B cell (primary cell): ENCODE results near the gene LRFN5. TPM values are rescaled to one million over a fixed set of nuclear protein-coding genes. Genes with fewer than 3 reads are reported as not detected.

Source experiments
- ATAC-seq: fragments of 200-7000 bp; cut with Tn5 transposase; one replicate; pipeline ENCODE4 v1.10.0; 2021; ENCODE audit warnings: low read depth, mild to moderate bottlenecking, moderate number of reproducible peaks, moderate library complexity
- CTCF ChIA-PET: fragments of 350-600 bp; sonication (Branson Sonifier 250); formaldehyde crosslinking; loops from one replicate; lab custom pipeline; 2021; ENCODE audit warnings: antibody characterized with exemption, inconsistent platforms; lab: Charles Lee
- POLR2A ChIA-PET: fragments of 350-600 bp; sonication (Branson Sonifier 250); formaldehyde crosslinking; loops from one replicate; lab custom pipeline; 2021; ENCODE audit warnings: antibody characterized with exemption; lab: Charles Lee
- DNase-seq: peaks from one replicate; pipeline ENCODE4 v3.0.0; 2013
- H2AFZ ChIP-seq: 2 replicates; pipeline ENCODE4 v1.6.1; 2012; ENCODE audit warnings: mild to moderate bottlenecking, low read depth, low read length; ENCODE audit not compliant: insufficient read depth, poor library complexity, severe bottlenecking
- H3K27ac ChIP-seq, 2 donors: 1 replicate in 1 of 2; 2 replicates in 1 of 2; pipeline ENCODE4 v1.5.1; 2012 to 2013; ENCODE audit warnings: low read length in 2 of 2, mild to moderate bottlenecking in 2 of 2, moderate library complexity in 1 of 2
- H3K27me3 ChIP-seq, 4 experiments: fragments of 200-600 bp in 1 of 4; sonication (generic) in 1 of 4; replicated peaks in 1 of 4; 1 replicate in 2 of 4; 2 replicates in 2 of 4; pipeline versions ENCODE4 v1.6.1 to v1.7.0; 2013 to 2016; ENCODE audit warnings: low read length in 3 of 4, mild to moderate bottlenecking in 2 of 4, mixed read lengths in 1 of 4, moderate library complexity in 1 of 4; ENCODE audit not compliant: insufficient read depth in 4 of 4, control insufficient read depth in 3 of 4; ENCODE audit errors: control extremely low read depth in 1 of 4
- H3K36me3 ChIP-seq, 2 experiments: replicated peaks in 1 of 2; 1 replicate in 1 of 2; 2 replicates in 1 of 2; pipeline versions ENCODE4 v1.6.1 to v1.7.1; 2013; ENCODE audit warnings: low read length in 1 of 2; ENCODE audit not compliant: insufficient read depth in 2 of 2, control insufficient read depth in 1 of 2; ENCODE audit errors: control extremely low read depth in 1 of 2, extremely low read depth in 1 of 2
- H3K4me1 ChIP-seq, 2 donors: fragments of 200-600 bp in 1 of 2; sonication (generic) in 1 of 2; 1 replicate in 1 of 2; 2 replicates in 1 of 2; pipeline versions ENCODE4 v1.5.1 to v1.6.1; 2013 to 2017; ENCODE audit warnings: low read length in 2 of 2; ENCODE audit not compliant: control insufficient read depth in 2 of 2, insufficient read depth in 2 of 2
- H3K4me2 ChIP-seq: replicated peaks from 2 replicates; pipeline ENCODE3; 2012; ENCODE audit warnings: mild to moderate bottlenecking, low read depth, low read length; ENCODE audit not compliant: poor library complexity, severe bottlenecking
- H3K4me3 ChIP-seq, 5 experiments: fragments of 200-600 bp in 1 of 5; sonication (generic) in 1 of 5; 1 replicate in 3 of 5; 2 replicates in 2 of 5; pipeline versions ENCODE4 v1.5.1 to v1.7.0; 2011 to 2016; ENCODE audit warnings: low read length in 4 of 5, mild to moderate bottlenecking in 4 of 5, low read depth in 2 of 5, control low read depth in 1 of 5, moderate library complexity in 1 of 5; ENCODE audit not compliant: insufficient read depth in 1 of 5; ENCODE audit errors: control extremely low read depth in 1 of 5, extremely low read depth in 1 of 5
- H3K79me2 ChIP-seq: fragments of 200-600 bp; sonication (generic); one replicate; pipeline ENCODE4 v1.6.0; 2016; ENCODE audit warnings: low read length; ENCODE audit not compliant: control insufficient read depth, insufficient read depth
- H3K9ac ChIP-seq: fragments of 200-600 bp; sonication (generic); 2 replicates; pipeline ENCODE4 v1.6.1; 2017; ENCODE audit warnings: mild to moderate bottlenecking, low read length, moderate library complexity
- H3K9me3 ChIP-seq, 3 donors: one replicate each; pipeline versions ENCODE4 v1.6.1 to v1.7.1; 2013; ENCODE audit warnings: low read length in 2 of 3; ENCODE audit not compliant: control insufficient read depth in 2 of 3, insufficient read depth in 1 of 3; ENCODE audit errors: control extremely low read depth in 1 of 3
- H4K20me1 ChIP-seq: 2 replicates; pipeline ENCODE4 v1.6.0; 2012; ENCODE audit warnings: mild to moderate bottlenecking, low read length; ENCODE audit not compliant: insufficient read depth, control insufficient read depth, poor library complexity, severe bottlenecking
- H3K27ac Mint-ChIP-seq: one replicate; pipeline ENCODE4 v1.8.0; 2021; ENCODE audit warnings: mixed read lengths
- H3K27me3 Mint-ChIP-seq: one replicate; pipeline ENCODE4 v1.8.0; 2021; ENCODE audit warnings: mixed read lengths
- H3K4me1 Mint-ChIP-seq: one replicate; pipeline ENCODE4 v1.8.0; 2021; ENCODE audit warnings: mixed read lengths
- H3K4me3 Mint-ChIP-seq: one replicate; pipeline ENCODE4 v1.8.0; 2021; ENCODE audit warnings: mixed read lengths
- H3K9me3 Mint-ChIP-seq: one replicate; pipeline ENCODE4 v1.8.0; 2022; ENCODE audit warnings: mixed read lengths; ENCODE audit not compliant: insufficient read depth
- CTCF ChIP-seq: fragments of 200-600 bp; IDR thresholded peaks from one replicate; pipeline ENCODE4 v1.8.0; 2022; ENCODE audit warnings: antibody characterized with exemption, mild to moderate bottlenecking
- EZH2 ChIP-seq: IDR thresholded peaks from 2 replicates; pipeline ENCODE4 v1.6.1; 2012; ENCODE audit warnings: borderline replicate concordance, low read depth, mild to moderate bottlenecking, moderate library complexity, low read length; ENCODE audit not compliant: insufficient read depth, poor library complexity, severe bottlenecking
- WGBS: methylation state at CpG from one replicate; pipeline ENCODE4 v1.1.5; 2013; ENCODE audit warnings: missing lambda C conversion rate; ENCODE audit not compliant: insufficient coverage; 5-methylcytosine and 5-hydroxymethylcytosine counted together
- intact Hi-C: fragments of 100-400 bp; cut with micrococcal nuclease; formaldehyde crosslinking; loops from one replicate; pipeline ENCODE4 v1.10.0; 2022
- polyA plus RNA-seq: library from polyadenylated mRNA; depleted of rRNA; stranded (reverse); fragments of >200 nt; gene quantifications from 2 replicates; pipeline ENCODE4 v1.2.3, GENCODE V29; 2012
- total RNA-seq, 2 donors: library from RNA; stranded (reverse); fragments of 120-200 nt in 1 of 2; gene quantifications; 1 replicate in 1 of 2; 2 replicates in 1 of 2; pipeline versions ENCODE4 v1.2.3 to v1.2.4, GENCODE V29; 2013 to 2022

Gene LRFN5
- total and polyA plus RNA-seq, 2 donors (not counting 1 experiment from before 2014, with no cell fraction given), result 0.30 TPM; not detected in 1

GRCh38 chr14:41623736-41624135 lies 17.1 kb downstream of the LRFN5 start:
- Histone ChIP-seq H3K9me3 (no peaks in the 10 kb centered on the region), H3K9ac (no peak overlapping the region), H3K27me3 (no peaks in the 10 kb centered on the region), H4K20me1 (no peaks in the 10 kb centered on the region), H3K36me3 (no peaks in the 10 kb centered on the region), H3K4me2 (no peak overlapping the region), H3K4me1 (no peaks in the 10 kb centered on the region), H3K4me3 (no peak overlapping the region), H2AFZ (no peak overlapping the region), H3K27ac (no peak overlapping the region), H3K79me2 (no peaks in the 10 kb centered on the region)
- Mint-ChIP-seq H3K4me3 (no peak overlapping the region), H3K9me3 (no peaks in the 10 kb centered on the region), H3K27ac (no peak overlapping the region), H3K4me1 (no peaks in the 10 kb centered on the region), H3K27me3 (no peaks in the 10 kb centered on the region)
- ChIA-PET CTCF (no interaction called here), POLR2A (no interaction called here)
- TF ChIP-seq CTCF (no peak), EZH2 (no peak)
- ATAC-seq, result no peak
- no peak for DNase-seq
- WGBS, result no CpG with 5 or more reads among the region's 1 CpG
- intact Hi-C loops, result no loop called here

GRCh38 chr14:41629876-41630275 lies 23.2 kb downstream of the LRFN5 start:
- H4K20me1 ChIP-seq, result no peaks in the 10 kb centered on the region
- no peak for ATAC-seq
- no peak overlapping the region for H2AFZ ChIP-seq
- no peak overlapping the region for H3K9ac ChIP-seq
- Mint-ChIP-seq H3K27me3 (no peaks in the 10 kb centered on the region), H3K9me3 (no peaks in the 10 kb centered on the region), H3K27ac (no peak overlapping the region), H3K4me3 (no peak overlapping the region), H3K4me1 (no peaks in the 10 kb centered on the region)
- CTCF ChIA-PET, result no interaction called here
- no CpG with 5 or more reads among the region's 1 CpG for WGBS
- H3K4me3 ChIP-seq, result no peak overlapping the region
- TF ChIP-seq CTCF, result no peak
- no peak for TF ChIP-seq EZH2
- no peaks in the 10 kb centered on the region for H3K79me2 ChIP-seq
- H3K36me3 ChIP-seq, result no peaks in the 10 kb centered on the region
- no peaks in the 10 kb centered on the region for H3K27me3 ChIP-seq
- POLR2A ChIA-PET, result no interaction called here
- H3K4me2 ChIP-seq, result no peak overlapping the region
- no peak for DNase-seq
- no peak overlapping the region for H3K27ac ChIP-seq
- no peaks in the 10 kb centered on the region for H3K9me3 ChIP-seq
- intact Hi-C loops, result no loop called here
- no peaks in the 10 kb centered on the region for H3K4me1 ChIP-seq
